Glutamatergic neuron (in vitro differentiated cells): ENCODE data around the gene SEC16A. TPM values are rescaled to one million over a fixed set of nuclear protein-coding genes. Genes with fewer than 3 reads are reported as not detected.

Experiments used
- DNase-seq: peaks from one replicate; pipeline ENCODE4 v3.0.0; 2022
- H3K27ac Mint-ChIP-seq: one replicate; pipeline ENCODE4 v1.8.0; 2020; ENCODE audit warnings: mild to moderate bottlenecking, mixed read lengths, inconsistent platforms; ENCODE audit not compliant: unreplicated experiment
- H3K27me3 Mint-ChIP-seq: one replicate; pipeline ENCODE4 v1.8.0; 2020; ENCODE audit warnings: mild to moderate bottlenecking, moderate library complexity, mixed read lengths, inconsistent platforms; ENCODE audit not compliant: unreplicated experiment
- H3K36me3 Mint-ChIP-seq: one replicate; pipeline ENCODE4 v1.8.0; 2020; ENCODE audit warnings: mild to moderate bottlenecking, mixed read lengths, inconsistent platforms; ENCODE audit not compliant: unreplicated experiment
- H3K4me1 Mint-ChIP-seq: one replicate; pipeline ENCODE4 v1.8.0; 2020; ENCODE audit warnings: mild to moderate bottlenecking, low read depth, mixed read lengths, inconsistent platforms; ENCODE audit not compliant: unreplicated experiment
- H3K4me3 Mint-ChIP-seq: one replicate; pipeline ENCODE4 v1.8.0; 2020; ENCODE audit warnings: mild to moderate bottlenecking, mixed read lengths, inconsistent platforms; ENCODE audit not compliant: unreplicated experiment
- H3K9me3 Mint-ChIP-seq: one replicate; pipeline ENCODE4 v1.8.0; 2020; ENCODE audit warnings: mild to moderate bottlenecking, moderate library complexity, mixed read lengths, inconsistent platforms; ENCODE audit not compliant: unreplicated experiment
- CTCF ChIP-seq: fragments of 200-600 bp; sonication (generic); IDR thresholded peaks from one replicate; pipeline ENCODE4 v1.5.0; 2021; ENCODE audit not compliant: partially characterized antibody, unreplicated experiment
- total RNA-seq: library from RNA; stranded (reverse); fragmentation: NEBNext Ultra II Directional; extraction: Animal tissue kit (Norgen Biotek cat#: 25700); gene quantifications from one replicate; pipeline ENCODE4 v1.2.1, GENCODE V29; 2021; ENCODE audit not compliant: unreplicated experiment

SEC16A gene
- total RNA-seq, 1 donor from 2014 or later = 74.3 TPM

- Mint-ChIP-seq H3K27me3 (peaks cover 14% of the 10 kb centered on the region), H3K4me1 (peaks cover 14% of the 10 kb centered on the region), H3K36me3 (no peaks in the 10 kb centered on the region), H3K27ac (no peak overlapping the region), H3K9me3 (peaks cover 6% of the 10 kb centered on the region), H3K4me3 (peak overlapping the region; percentile 89)
- no peak for DNase-seq
- no peak for TF ChIP-seq CTCF
These were observed 46.7 kb downstream of the SEC16A start for GRCh38 chr9:136436055-136436634.

- H3K9me3 Mint-ChIP-seq = peaks cover 3% of the 10 kb centered on the region
These were observed 48.2 kb downstream of the SEC16A start for GRCh38 chr9:136434580-136435169.

GRCh38 chr9:136433849-136434579, 48.8 kb downstream of the SEC16A start:
- Mint-ChIP-seq H3K27ac (no peak overlapping the region), H3K4me3 (no peak overlapping the region), H3K36me3 (no peaks in the 10 kb centered on the region), H3K4me1 (peaks cover 20% of the 10 kb centered on the region), H3K27me3 (peaks cover 10% of the 10 kb centered on the region), H3K9me3 (peaks cover 3% of the 10 kb centered on the region)
- no peak for TF ChIP-seq CTCF
- no peak for DNase-seq

More at GRCh38 chr9:136434580-136435169, 48.2 kb downstream of the SEC16A start:
- DNase-seq = no peak
- Mint-ChIP-seq H3K27me3 (peaks cover 10% of the 10 kb centered on the region), H3K36me3 (no peaks in the 10 kb centered on the region), H3K4me1 (peaks cover 20% of the 10 kb centered on the region), H3K27ac (no peak overlapping the region), H3K4me3 (no peak overlapping the region)
- no peak for TF ChIP-seq CTCF

GRCh38 chr9:136433043-136433715, 49.7 kb downstream of the SEC16A start:
- TF ChIP-seq CTCF = no peak
- Mint-ChIP-seq H3K4me3 (no peak overlapping the region), H3K4me1 (peaks cover 21% of the 10 kb centered on the region), H3K36me3 (no peaks in the 10 kb centered on the region), H3K9me3 (peaks cover 3% of the 10 kb centered on the region), H3K27ac (no peak overlapping the region), H3K27me3 (peaks cover 13% of the 10 kb centered on the region)
- DNase-seq = no peak

- no peak overlapping the region for H3K4me3 Mint-ChIP-seq
- no peaks in the 10 kb centered on the region for H3K36me3 Mint-ChIP-seq
- no peak for DNase-seq
- H3K9me3 Mint-ChIP-seq = peaks cover 3% of the 10 kb centered on the region
- TF ChIP-seq CTCF = no peak
- H3K4me1 Mint-ChIP-seq = peaks cover 21% of the 10 kb centered on the region
- no peak overlapping the region for H3K27ac Mint-ChIP-seq
- peaks cover 11% of the 10 kb centered on the region for H3K27me3 Mint-ChIP-seq
These were observed 50.2 kb downstream of the SEC16A start for GRCh38 chr9:136432591-136432990.
